ENCODE results near the gene RASGEF1B.

RASGEF1B gene

GRCh38 chr4:81465406-81466340, 6.0 kb downstream of the RASGEF1B start:
- peak; percentile 92 for DNase-seq

GRCh38 chr4:81460834-81461233, 10.9 kb downstream of the RASGEF1B start:
- peak; percentile 47 for DNase-seq

- DNase-seq, result peak; percentile 70
Measured at GRCh38 chr4:81460191-81460701, 11.5 kb downstream of the RASGEF1B start.

GRCh38 chr4:81459228-81459627, 12.5 kb downstream of the RASGEF1B start:
- peak; percentile 10 for DNase-seq

GRCh38 chr4:81457921-81458520, 13.7 kb downstream of the RASGEF1B start:
- DNase-seq, result no peak

- no peak for DNase-seq
Measured at GRCh38 chr4:81457345-81457744, 14.4 kb downstream of the RASGEF1B start.

- DNase-seq, result no peak
Measured at GRCh38 chr4:81455897-81456296, 15.8 kb downstream of the RASGEF1B start.

GRCh38 chr4:81454948-81455347, 16.8 kb downstream of the RASGEF1B start:
- no peak for DNase-seq

GRCh38 chr4:81454499-81454898, 17.2 kb downstream of the RASGEF1B start:
- DNase-seq, result peak; percentile 33

- peak; percentile 80 for DNase-seq
Measured at GRCh38 chr4:81453024-81453423, 18.7 kb downstream of the RASGEF1B start.

GRCh38 chr4:81452452-81453006, 19.2 kb downstream of the RASGEF1B start:
- DNase-seq, result peak; percentile 83

- no peak for DNase-seq
Measured at GRCh38 chr4:81449015-81449414, 22.7 kb downstream of the RASGEF1B start.

GRCh38 chr4:81447566-81448229, 24.0 kb downstream of the RASGEF1B start:
- DNase-seq, result no peak

- no peak for DNase-seq
Measured at GRCh38 chr4:81446634-81447033, 25.1 kb downstream of the RASGEF1B start.

- no peak for DNase-seq
Measured at GRCh38 chr4:81445196-81445595, 26.5 kb downstream of the RASGEF1B start.

- no peak for DNase-seq
Measured at GRCh38 chr4:81442484-81443085, 29.1 kb downstream of the RASGEF1B start.

- DNase-seq, result peak; percentile 29
Measured at GRCh38 chr4:81440949-81441348, 30.8 kb downstream of the RASGEF1B start.

- DNase-seq, result no peak
Measured at GRCh38 chr4:81436941-81437574, 34.6 kb downstream of the RASGEF1B start.

- no peak for DNase-seq
Measured at GRCh38 chr4:81436096-81436495, 35.6 kb downstream of the RASGEF1B start.

GRCh38 chr4:81432825-81433224, 38.9 kb downstream of the RASGEF1B start:
- DNase-seq, result no peak

GRCh38 chr4:81431971-81432370, 39.7 kb downstream of the RASGEF1B start:
- DNase-seq, result no peak

- no peak for DNase-seq
Measured at GRCh38 chr4:81429607-81430006, 42.1 kb downstream of the RASGEF1B start.
